Measurements from ENCODE around the gene SIDT2.

- peak in 3 of 4 experiments; percentile 81 to 84 (median 83) for TF ChIP-seq CTCF (IDR thresholded peaks at IDR 0.05)
- TF ChIP-seq POLR2A (IDR thresholded peaks at IDR 0.05), result no peak
These were observed 2.4 kb downstream of the SIDT2 start for GRCh38 chr11:117180661-117181585.

Measured in gastroesophageal sphincter (tissue), 3 donors.